CD4-positive, alpha-beta T cell (primary cell): ENCODE measurements around the gene FUT4. TPM values are rescaled to one million over a fixed set of nuclear protein-coding genes. Genes with fewer than 3 reads are reported as not detected.

Experiments
- ATAC-seq: fragments of 200-7000 bp; cut with Tn5 transposase; one replicate; pipeline ENCODE4 v1.10.0; 2022; ENCODE audit warnings: mild to moderate bottlenecking; ENCODE audit not compliant: poor library complexity
- CTCF ChIA-PET: fragments of 350-600 bp; sonication (Branson Sonifier 250); formaldehyde crosslinking; loops from one replicate; lab custom pipeline; 2021; ENCODE audit warnings: antibody characterized with exemption, inconsistent platforms; lab: Charles Lee
- POLR2A ChIA-PET: fragments of 350-600 bp; sonication (Branson Sonifier 250); formaldehyde crosslinking; loops from one replicate; lab custom pipeline; 2021; ENCODE audit warnings: antibody characterized with exemption, inconsistent platforms; lab: Charles Lee
- DNase-seq, 14 experiments: peaks; one replicate each; pipeline ENCODE4 v3.0.0-alpha.2; 2013 to 2020; ENCODE audit warnings: mixed read lengths in 2 of 14
- H3K27ac ChIP-seq, 2 donors: one replicate each; pipeline versions ENCODE4 v1.5.1 to v1.7.0; 2013; ENCODE audit warnings: low read length in 2 of 2, low read depth in 1 of 2, mild to moderate bottlenecking in 1 of 2
- H3K27me3 ChIP-seq, 2 experiments: 1 replicate in 1 of 2; 2 replicates in 1 of 2; pipeline versions ENCODE4 v1.6.1 to v1.7.0; 2013; ENCODE audit warnings: low read length in 2 of 2, control low read depth in 1 of 2, mild to moderate bottlenecking in 1 of 2, moderate library complexity in 1 of 2; ENCODE audit not compliant: insufficient read depth in 2 of 2, control insufficient read depth in 1 of 2
- H3K36me3 ChIP-seq: one replicate; pipeline ENCODE4 v1.6.1; 2013; ENCODE audit warnings: low read length, control low read depth; ENCODE audit not compliant: insufficient read depth
- H3K4me1 ChIP-seq: one replicate; pipeline ENCODE4 v1.6.1; 2013; ENCODE audit warnings: low read length, control low read depth; ENCODE audit not compliant: insufficient read depth
- H3K4me3 ChIP-seq: one replicate; pipeline ENCODE4 v1.5.1; 2013; ENCODE audit warnings: mild to moderate bottlenecking, low read length, moderate library complexity
- H3K9me3 ChIP-seq, 2 experiments: 1 replicate in 1 of 2; 2 replicates in 1 of 2; pipeline versions ENCODE4 v1.6.1 to v1.7.0; 2013; ENCODE audit warnings: low read length in 2 of 2, mild to moderate bottlenecking in 2 of 2, control low read depth in 1 of 2, moderate library complexity in 1 of 2; ENCODE audit not compliant: control insufficient read depth in 1 of 2, insufficient read depth in 1 of 2
- H3K27ac Mint-ChIP-seq: one replicate; pipeline ENCODE4 v1.8.0; 2020; ENCODE audit warnings: mixed read lengths
- H3K27me3 Mint-ChIP-seq: one replicate; pipeline ENCODE4 v1.8.0; 2021; ENCODE audit warnings: mixed read lengths
- H3K36me3 Mint-ChIP-seq: one replicate; pipeline ENCODE4 v1.8.0; 2021; ENCODE audit warnings: low read depth, mixed read lengths
- H3K4me1 Mint-ChIP-seq: one replicate; pipeline ENCODE4 v1.8.0; 2021; ENCODE audit warnings: low read depth, mixed read lengths
- H3K4me3 Mint-ChIP-seq: one replicate; pipeline ENCODE4 v1.8.0; 2020; ENCODE audit warnings: mild to moderate bottlenecking, mixed read lengths
- H3K9me3 Mint-ChIP-seq: one replicate; pipeline ENCODE4 v1.8.0; 2020; ENCODE audit warnings: mixed read lengths
- intact Hi-C, 2 experiments: fragments of 100-400 bp; cut with DNase I in 1 of 2; cut with micrococcal nuclease in 1 of 2; formaldehyde crosslinking; loops; one replicate each; pipeline versions ENCODE4 v1.15.1 to v1.9.0; 2023 to 2025; cut with DNase I, micrococcal nuclease
- total RNA-seq, 174 experiments: library from RNA in 2 of 174; stranded (reverse) in 2 of 174; gene quantifications; one replicate each; pipeline ENCODE4 v1.2.3 and lab custom pipeline; 2021 to 2026
- TF ChIP-seq, protein P1 (sequence below): fragments of 200-600 bp; IDR thresholded peaks from one replicate; pipeline ENCODE4 v1.8.0; 2022; ENCODE audit warnings: antibody characterized with exemption, mild to moderate bottlenecking

The FUT4 gene
- total RNA-seq, 2 experiments from 2014 or later, result 4.3 to 5.1 TPM

DNA sequence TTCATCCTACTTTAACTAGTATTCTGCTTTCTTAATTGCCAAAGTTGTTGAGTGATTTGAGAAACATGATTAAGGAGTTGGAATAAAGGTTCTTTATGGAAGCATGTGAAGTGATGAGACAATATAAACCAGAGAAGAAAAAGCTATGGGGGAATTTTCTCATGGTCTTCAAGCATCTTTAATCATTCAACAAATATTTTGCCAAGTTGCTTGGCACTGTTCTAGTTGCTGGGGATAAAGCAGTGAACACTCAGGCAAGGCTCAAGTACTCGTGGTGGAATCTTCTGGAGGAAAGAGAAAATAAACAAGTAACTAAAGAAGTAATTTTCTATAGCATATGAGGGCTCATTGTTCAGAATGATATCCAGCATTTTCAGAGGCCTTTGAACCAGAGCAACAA, 14.3 kb downstream of the FUT4 start:
- intact Hi-C loops, result no loop called here
- no peak for DNase-seq

DNA sequence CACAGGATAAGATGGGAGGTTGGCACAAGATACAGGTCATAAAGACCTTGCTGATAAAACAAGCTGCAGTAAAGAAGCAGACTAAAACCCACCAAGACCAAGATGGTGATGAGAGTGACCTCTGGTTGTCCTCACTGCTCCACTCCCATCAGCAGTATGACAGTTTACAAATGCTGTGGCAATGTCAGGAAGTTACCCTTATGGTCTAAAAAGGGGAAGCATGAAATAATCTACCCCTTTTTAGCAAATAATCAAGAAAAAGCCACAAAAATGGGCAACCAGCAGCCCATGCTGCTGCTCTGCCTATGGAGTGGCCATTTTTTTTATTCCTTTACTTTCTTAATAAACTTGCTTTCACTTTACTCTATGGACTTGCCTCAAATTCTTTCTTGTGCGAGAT, 14.7 kb downstream of the FUT4 start:
- no peaks in the 10 kb centered on the region for H3K36me3 Mint-ChIP-seq
- TF ChIP-seq, protein P1, sequence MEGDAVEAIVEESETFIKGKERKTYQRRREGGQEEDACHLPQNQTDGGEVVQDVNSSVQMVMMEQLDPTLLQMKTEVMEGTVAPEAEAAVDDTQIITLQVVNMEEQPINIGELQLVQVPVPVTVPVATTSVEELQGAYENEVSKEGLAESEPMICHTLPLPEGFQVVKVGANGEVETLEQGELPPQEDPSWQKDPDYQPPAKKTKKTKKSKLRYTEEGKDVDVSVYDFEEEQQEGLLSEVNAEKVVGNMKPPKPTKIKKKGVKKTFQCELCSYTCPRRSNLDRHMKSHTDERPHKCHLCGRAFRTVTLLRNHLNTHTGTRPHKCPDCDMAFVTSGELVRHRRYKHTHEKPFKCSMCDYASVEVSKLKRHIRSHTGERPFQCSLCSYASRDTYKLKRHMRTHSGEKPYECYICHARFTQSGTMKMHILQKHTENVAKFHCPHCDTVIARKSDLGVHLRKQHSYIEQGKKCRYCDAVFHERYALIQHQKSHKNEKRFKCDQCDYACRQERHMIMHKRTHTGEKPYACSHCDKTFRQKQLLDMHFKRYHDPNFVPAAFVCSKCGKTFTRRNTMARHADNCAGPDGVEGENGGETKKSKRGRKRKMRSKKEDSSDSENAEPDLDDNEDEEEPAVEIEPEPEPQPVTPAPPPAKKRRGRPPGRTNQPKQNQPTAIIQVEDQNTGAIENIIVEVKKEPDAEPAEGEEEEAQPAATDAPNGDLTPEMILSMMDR, result no peak
- no peak overlapping the region for H3K4me3 Mint-ChIP-seq
- H3K4me1 ChIP-seq, result no peaks in the 10 kb centered on the region
- no peaks in the 10 kb centered on the region for H3K9me3 Mint-ChIP-seq
- ChIA-PET POLR2A (no interaction called here), CTCF (no interaction called here)
- DNase-seq (peak in 2 of 14 experiments; percentile 10 to 30), ATAC-seq (no peak)
- H3K4me3 ChIP-seq, result no peak overlapping the region
- no peaks in the 10 kb centered on the region for H3K9me3 ChIP-seq
- no peaks in the 10 kb centered on the region for H3K36me3 ChIP-seq
- intact Hi-C loops, result no loop called here
- H3K27me3 Mint-ChIP-seq, result no peaks in the 10 kb centered on the region
- no peak overlapping the region for H3K27ac ChIP-seq
- H3K27me3 ChIP-seq, result no peaks in the 10 kb centered on the region
- H3K4me1 Mint-ChIP-seq, result no peaks in the 10 kb centered on the region
- no peak overlapping the region for H3K27ac Mint-ChIP-seq

More for the DNA sequence above, 14.3 kb downstream of the FUT4 start:
- Histone ChIP-seq H3K4me3 (no peak overlapping the region), H3K27me3 (no peaks in the 10 kb centered on the region), H3K36me3 (no peaks in the 10 kb centered on the region), H3K9me3 (no peaks in the 10 kb centered on the region), H3K4me1 (no peaks in the 10 kb centered on the region), H3K27ac (no peak overlapping the region)
- no peak overlapping the region for H3K4me3 Mint-ChIP-seq
- ChIA-PET CTCF (no interaction called here), POLR2A (no interaction called here)
- H3K27me3 Mint-ChIP-seq, result no peaks in the 10 kb centered on the region
- no peaks in the 10 kb centered on the region for H3K36me3 Mint-ChIP-seq
- H3K9me3 Mint-ChIP-seq, result no peaks in the 10 kb centered on the region
- TF ChIP-seq, protein P1, result no peak
- H3K27ac Mint-ChIP-seq, result no peak overlapping the region
- ATAC-seq, result no peak
- no peaks in the 10 kb centered on the region for H3K4me1 Mint-ChIP-seq

DNA sequence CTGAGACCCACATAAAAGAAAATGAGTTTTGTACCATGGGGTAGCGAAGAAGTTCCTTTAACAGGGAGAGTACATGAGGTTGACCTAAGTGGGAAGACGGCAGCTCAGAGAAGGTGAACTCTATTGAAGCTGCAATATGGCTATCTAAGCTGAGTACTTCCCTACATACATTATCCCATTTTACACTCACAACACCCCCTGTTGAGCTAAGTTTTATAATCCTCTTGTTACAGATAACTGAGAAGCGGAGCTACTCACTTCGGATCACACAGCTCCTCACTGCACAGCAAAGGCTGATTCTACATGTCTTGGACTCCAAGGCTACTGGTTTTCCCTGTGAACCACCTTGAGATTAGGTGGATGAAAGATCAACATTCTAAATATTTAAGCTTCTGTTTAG, 15.2 kb downstream of the FUT4 start:
- Mint-ChIP-seq H3K4me1 (no peaks in the 10 kb centered on the region), H3K36me3 (no peaks in the 10 kb centered on the region), H3K9me3 (no peaks in the 10 kb centered on the region), H3K27me3 (no peaks in the 10 kb centered on the region), H3K4me3 (no peak overlapping the region), H3K27ac (no peak overlapping the region)
- H3K9me3 ChIP-seq, result no peaks in the 10 kb centered on the region
- no peaks in the 10 kb centered on the region for H3K36me3 ChIP-seq
- no peaks in the 10 kb centered on the region for H3K27me3 ChIP-seq
- ChIA-PET POLR2A (no interaction called here), CTCF (no interaction called here)
- DNase-seq, result no peak
- no peak for ATAC-seq
- intact Hi-C loops, result no loop called here
- no peaks in the 10 kb centered on the region for H3K4me1 ChIP-seq
- no peak overlapping the region for H3K27ac ChIP-seq
- no peak overlapping the region for H3K4me3 ChIP-seq
- TF ChIP-seq, protein P1, result no peak
